Right ventricle myocardium inferior (tissue), 1 donor: Measurements from ENCODE around the gene COL4A1. TPM values are rescaled to one million over a fixed set of nuclear protein-coding genes. Genes with fewer than 3 reads are reported as not detected.
A peak's percentile ranks its signal among the peaks of the same experiment; 100 is the strongest.
"Not testable (repeated sequence)": the region's sequence is repeated elsewhere in the genome, so short reads cannot be mapped to it uniquely, and the experiment has no call there.

Source experiments
- ATAC-seq: fragments of 200-7000 bp; cut with Tn5 transposase; one replicate; pipeline ENCODE4 v1.9.1; 2020; ENCODE audit warnings: mild to moderate bottlenecking, moderate library complexity
- DNase-seq: peaks from one replicate; pipeline ENCODE4 v3.0.0; 2021; ENCODE audit errors: missing footprints
- intact Hi-C: fragments of 100-400 bp; cut with DNase I; formaldehyde crosslinking; loops from one replicate; pipeline ENCODE4 v1.11.0; 2022
- total RNA-seq: library from RNA; stranded (reverse); fragmentation: NEBNext Ultra II Directional; extraction: Animal tissue kit (Norgen Biotek cat#: 25700); gene quantifications from one replicate; pipeline ENCODE4 v1.2.1, GENCODE V29; 2021
- donor health status: DM: no; HTN: yes; CAD: no; lungs with severe emphysema.

The COL4A1 gene
- total RNA-seq, 1 donor from 2014 or later = 128 TPM

DNA sequence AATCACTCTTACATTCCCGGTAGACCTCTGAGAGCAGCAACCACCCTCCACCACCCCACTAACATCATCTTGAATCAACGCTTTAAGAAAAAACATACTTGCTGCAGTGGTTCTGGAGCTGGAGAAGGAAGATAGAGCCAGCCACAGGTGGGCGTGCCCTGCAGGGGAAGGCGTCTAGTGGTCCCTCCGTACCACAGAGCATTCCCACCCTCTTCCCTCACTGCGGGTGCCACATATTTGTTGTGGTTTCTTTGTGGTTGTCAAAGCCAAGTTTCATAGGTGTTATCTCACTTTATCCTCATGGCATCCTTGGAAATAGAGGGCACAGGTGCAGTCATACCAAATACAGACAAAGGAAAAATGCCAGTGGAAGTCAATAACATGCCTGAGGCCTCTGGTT lies 22.3 kb upstream of the COL4A1 start:
- no peak for DNase-seq
- ATAC-seq = no peak
- intact Hi-C loops = no loop called here

DNA sequence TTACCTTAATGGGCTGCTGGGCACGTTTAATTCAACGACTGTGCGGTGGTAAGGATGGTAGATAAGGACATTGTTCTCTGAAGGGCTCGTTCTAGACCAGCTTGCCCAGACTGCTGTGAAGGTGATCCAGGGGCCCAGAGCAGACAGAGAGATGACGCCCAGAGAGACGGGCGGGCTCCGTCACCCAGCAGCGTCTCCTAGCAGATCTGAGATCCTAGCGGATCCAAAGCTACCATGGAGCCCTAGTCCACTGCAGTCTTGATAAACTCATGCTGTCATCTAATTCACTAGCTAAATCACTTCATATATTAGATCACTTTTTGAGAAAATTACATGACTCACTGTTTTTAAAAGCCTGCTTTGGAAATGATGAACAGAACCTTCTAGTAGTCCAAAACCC lies 21.6 kb upstream of the COL4A1 start:
- intact Hi-C loops = no loop called here
- DNase-seq (no peak), ATAC-seq (no peak)

DNA sequence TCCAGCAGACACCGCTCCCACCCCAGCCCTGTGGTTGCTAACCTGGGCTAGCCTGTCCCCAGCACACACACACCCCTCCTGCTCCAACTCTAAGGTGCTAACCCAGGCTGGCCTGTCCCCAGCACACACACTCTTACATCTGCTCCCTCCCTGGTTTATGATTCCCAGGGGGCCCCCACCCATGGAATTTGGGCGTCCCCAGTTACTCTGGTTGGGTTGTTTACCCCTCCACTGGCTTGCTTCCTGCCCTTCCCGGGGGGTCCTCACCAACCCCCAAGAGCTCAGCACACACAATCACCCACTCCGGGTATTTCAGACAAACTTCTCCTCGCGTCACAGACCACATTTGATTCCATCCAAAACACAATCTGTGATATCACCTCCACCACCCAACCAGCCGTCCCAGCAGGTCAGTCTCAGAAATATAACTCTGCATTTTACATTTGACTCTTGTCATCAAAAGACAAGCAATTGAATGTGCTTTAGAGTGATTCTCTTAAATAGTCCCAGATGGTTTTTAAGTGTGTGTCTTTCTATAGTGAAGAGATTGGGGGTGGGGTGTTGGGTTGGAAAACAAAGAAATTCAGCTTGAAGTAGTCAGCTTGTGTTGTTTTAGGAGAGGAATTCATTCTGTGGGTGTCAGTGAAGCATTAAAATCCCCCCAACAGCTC lies 20.2 kb upstream of the COL4A1 start:
- intact Hi-C loops = no loop called here
- ATAC-seq (no peak), DNase-seq (no peak)

DNA sequence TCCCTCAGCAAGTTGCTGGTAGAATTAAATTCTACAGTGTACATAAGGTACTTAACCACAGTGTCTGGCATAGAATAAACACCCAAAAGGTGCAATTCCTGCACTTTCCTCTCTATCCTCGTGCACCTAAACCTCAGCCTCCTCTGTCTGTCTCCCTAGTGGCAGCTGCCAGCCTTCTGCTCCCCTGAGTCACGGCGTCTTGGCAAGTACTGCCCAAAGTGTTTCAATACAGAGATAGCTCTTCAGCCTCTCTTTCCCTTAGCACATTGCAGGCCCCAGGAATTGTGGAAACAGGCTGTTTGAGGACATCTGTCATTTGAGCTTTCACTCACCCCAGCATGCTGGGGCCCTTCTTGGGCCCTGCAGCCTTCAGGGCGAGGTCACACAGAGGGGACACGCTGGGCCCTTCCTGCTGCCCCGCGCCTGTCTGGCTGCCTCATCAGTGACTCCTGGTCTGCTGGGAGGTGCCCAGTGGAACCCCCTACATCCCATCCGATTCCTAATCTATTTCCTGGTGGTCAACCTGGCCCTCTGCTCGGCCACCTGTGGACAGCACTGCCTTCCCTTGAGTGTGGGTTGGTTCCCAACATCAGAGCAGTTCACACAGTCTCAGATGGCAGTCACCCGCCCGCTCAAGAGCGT lies 19.4 kb upstream of the COL4A1 start:
- ATAC-seq (peak; percentile 30), DNase-seq (no peak)
- intact Hi-C loops = no loop called here

DNA sequence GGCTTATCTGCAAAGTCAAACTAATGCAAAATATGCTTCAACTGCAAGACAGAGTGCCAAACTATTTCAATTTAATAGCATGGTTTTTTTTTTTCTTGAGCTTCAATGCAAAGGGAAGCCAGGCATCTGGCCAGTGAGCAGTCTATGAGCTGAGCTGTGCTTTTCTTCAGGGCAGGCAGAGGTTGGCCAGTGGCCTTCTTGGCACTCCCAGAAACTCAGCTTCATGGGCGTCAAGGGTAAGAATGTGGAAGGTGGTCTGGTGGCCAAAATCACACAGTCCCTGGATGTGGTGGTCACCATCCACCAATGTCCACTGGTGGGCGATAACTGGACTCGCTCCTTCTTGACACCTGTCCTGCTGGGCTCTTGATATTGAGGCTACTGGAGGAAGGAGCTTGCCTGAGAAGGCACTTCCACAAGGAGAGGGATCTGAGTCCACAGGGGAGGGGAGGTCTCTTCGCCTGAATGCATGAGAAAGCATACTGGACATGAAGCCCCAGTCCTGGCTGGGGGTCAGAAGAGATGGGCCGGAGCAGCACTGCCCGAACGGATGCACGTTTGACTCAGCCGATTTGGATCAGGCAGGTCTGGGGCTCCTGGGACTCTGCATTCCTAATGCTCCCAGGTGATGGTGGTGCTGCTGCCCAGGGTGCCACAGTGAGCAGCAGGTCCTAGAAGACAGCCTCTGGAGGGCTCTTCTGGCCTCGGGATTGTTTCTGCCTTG lies 17.2 kb upstream of the COL4A1 start:
- no peak for ATAC-seq
- DNase-seq = no peak
- intact Hi-C loops = no loop called here

DNA sequence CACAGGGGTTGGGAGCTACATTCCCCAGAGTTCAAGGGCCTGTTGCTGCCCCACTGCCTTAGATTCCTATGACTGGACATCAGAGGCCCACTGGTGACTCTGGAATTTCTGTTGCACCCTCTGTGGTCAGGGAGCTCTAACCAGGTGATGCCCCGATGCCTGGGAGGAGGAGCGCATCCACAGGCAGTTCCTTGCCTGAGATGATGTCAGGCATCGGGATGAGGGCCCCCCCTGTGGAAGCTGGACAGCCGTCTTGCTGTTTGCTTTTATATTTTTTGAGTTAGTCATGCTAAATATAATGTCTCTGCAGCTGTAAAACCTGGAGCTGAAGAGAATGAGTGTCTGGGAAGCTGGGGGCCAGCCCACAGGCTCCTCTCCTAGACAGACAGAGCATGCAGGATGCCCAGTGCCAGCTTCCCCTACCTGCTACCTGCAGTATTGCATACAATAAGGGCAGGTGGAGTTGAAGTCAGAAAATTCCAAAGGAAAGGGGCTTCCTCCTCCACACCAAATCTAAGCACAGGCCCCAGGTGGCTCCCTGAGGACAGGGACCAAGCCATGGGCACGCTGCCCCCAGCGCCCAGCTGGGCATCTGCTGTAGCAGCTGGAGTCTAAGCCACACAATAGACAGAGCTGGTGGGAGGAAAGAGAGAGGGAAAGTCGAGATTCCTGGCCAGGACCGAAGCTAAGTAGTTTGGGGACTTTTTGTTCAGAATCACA lies 16.4 kb upstream of the COL4A1 start:
- intact Hi-C loops = no loop called here
- DNase-seq (no peak), ATAC-seq (no peak)

DNA sequence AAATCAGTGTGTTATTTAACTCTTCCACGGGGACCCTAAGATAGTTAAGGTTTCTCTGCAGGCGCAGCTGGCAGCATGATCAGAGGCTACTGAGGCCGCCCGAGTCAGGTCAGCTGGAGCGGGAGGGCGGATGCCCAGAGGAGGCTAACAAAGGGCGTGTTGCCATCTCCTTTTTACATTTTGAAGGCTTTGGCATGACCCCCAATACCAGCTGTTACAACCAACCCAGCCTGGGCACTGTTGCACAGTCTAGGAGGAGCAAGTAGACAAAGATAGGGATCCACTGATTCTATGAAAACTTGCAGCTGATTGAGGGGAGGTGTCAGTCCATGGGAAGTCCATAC lies 15.8 kb upstream of the COL4A1 start:
- DNase-seq = no peak
- intact Hi-C loops = no loop called here
- ATAC-seq = no peak

DNA sequence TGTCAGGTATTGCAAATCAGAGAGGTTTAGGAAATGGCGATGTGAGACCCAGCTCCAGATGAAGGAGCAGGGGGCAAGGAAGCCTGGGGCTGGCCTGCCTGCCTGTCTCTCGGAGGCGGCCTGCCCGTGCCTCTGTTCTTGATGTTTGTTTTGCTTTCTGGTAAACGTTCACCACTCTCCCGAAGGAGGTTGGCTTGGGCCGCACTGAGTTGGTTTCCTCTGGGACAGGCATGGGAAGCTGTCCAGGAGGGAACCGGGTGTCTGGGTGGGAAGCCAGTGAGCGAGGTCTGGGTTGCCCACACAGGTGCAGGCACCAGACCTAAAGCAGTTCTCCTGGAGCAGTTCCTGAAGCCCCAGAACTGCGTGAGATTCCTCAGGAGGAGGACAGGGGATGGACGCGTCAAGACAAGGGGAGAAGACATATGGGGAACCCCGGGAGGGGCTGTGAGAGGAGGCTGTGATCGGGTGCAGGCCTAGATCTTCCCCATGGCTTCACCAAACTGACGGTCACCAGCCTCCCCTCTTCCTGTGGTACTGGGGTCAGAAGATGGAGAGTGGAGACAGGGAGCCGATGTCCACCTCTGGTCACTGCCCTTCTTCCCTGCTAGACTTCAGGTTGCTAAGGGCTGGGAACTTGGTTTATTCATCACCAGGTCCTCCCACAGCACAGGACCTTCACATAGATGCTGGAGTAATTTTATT lies 15.3 kb upstream of the COL4A1 start:
- intact Hi-C loops = no loop called here
- DNase-seq (no peak), ATAC-seq (no peak)

DNA sequence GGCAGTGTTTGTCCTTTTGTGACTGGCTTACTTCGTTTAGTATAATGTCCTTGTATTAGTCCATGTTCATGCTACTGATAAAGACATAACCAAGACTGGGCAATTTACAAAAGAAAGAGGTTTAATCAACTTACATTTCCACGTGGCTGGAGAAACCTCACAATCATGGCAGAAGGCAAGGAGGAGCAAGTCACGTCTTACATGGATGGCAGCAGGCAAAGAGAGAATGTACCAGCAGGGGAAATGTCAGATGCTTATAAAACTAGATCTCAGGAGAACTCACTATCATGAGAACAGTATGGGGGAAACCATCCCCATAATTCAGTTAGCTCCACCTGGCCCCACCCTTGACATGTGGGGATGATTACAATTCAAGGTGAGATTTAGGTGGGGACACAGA lies 14.6 kb upstream of the COL4A1 start:
- intact Hi-C loops, ATAC-seq, DNase-seq: not testable (repeated sequence)

DNA sequence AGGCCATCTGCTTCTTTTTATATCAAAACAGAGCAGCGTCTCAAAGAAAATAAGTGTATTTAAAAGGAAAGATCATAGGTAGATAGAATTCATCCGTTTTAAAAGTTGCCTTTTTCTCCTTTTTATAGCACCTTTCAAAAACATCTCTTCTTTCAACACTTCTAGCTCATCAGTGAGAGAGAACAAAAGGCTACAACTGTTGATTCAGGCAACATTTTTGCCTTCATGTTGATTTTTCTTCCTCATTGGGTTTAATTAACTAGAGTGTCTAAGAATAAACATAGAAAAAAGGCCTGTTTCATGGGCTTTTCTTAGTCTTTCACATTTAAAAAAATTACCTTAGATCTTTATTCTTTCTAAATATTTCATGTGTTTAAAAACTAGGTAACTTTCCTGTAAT lies 13.7 kb upstream of the COL4A1 start:
- intact Hi-C loops = no loop called here
- no peak for DNase-seq
- no peak for ATAC-seq

DNA sequence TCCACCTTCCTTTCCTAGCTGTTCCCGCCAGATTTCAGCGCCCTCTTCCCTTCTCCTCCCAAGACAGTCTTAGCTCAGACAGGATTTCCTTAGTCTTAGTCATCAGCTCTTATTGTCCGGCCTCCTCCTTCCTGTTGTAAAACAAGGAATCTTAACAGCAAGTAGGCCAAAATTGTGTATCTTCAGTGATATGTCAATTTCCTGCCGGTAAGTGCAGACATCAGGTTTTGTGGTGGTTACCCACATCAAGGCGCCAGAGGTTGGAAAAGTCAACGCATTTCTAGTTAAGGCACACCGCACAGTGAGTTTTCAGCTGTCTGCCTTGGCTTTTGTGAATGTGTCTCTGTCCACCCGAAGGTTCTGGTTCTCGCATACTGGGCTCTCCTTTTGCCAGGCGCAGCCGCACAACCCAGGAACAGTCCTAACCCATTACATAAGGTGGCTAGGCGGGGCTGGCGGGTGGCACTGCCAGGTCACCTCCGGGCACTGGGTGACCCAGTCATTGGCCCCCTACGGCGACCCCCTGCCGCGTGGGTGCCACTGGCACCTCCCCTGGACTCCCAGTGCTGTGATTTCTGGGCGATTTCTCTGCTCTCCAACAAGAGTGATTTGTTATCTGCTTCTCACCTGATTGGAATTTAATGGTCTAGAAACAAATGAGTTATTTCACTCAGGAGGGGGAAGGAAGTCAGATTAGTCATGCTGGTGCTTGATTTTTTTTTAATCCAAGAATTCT lies 13.0 kb upstream of the COL4A1 start:
- intact Hi-C loops = no loop called here
- DNase-seq (no peak), ATAC-seq (no peak)

DNA sequence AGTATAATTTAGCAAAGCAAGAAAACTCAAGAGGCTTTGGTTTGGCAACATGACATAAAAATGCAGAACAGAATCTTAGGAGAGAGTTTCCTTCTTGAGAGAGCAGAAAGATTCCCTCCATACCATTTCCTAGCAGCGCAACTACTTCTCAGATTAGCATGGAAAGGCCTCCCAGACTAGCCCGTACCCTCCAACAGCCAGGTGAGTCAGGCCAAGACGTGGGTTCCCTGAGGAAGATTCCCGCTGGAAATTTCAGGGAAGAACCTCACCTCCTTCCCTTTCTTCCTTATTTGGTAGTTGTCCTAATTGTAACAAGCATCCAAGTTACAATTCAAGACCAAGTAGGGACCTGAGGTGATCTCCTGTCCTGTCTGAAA lies 12.4 kb upstream of the COL4A1 start:
- intact Hi-C loops = no loop called here
- DNase-seq (no peak), ATAC-seq (no peak)

DNA sequence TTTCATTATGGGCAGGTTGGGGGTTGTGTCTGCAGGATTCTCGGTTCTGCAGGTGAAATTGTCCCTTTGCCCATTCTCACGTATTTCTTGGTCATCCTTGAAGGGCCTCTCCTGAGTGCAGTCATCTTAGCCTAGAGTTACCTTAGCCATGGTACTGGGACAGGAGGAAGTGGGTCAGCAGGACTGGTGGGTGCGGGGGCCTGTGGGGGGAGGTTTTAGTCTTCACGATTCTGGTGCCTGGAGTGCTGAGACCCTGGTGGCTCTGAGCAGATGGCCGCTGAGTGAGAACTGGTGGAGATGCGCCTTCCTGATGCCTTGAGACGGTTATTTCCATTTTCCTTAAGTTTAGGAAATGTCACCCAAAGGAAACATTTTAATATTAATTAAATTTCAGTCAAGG lies 12.0 kb upstream of the COL4A1 start:
- ATAC-seq (no peak), DNase-seq (no peak)
- intact Hi-C loops = no loop called here

DNA sequence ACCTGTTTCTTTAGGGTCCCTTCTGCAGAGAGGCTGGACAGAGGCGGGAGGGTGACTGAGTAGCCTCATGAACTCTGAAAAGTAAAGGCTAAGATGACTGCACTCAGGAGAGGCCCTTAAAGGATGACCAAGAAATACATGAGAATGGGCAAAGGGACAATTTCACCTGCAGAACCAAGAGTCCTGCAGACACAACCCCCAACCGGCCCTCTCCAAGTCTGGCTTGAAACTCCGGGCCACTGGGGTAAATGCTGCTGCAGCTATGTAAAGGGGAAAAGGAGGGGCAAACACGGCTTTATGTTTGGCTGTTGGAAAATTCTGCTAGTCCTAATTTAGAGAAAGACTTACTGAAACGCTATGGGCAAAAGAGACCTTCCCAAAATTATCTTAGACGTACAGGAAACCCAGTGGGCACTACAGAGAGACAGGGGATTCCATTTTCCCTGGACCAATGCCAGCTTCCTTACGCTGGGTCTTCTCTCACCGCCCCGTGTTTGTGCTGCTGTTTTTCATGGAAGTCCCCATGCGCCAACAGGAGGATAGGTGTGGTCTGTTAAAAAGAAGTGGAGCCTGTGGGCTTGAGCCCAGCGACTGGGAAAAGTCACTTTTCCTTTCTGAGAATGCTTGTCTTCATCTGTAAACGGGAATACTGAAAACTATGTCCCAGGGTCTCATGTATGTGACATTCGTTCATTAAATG lies 10.7 kb upstream of the COL4A1 start:
- DNase-seq = no peak
- ATAC-seq = no peak
- intact Hi-C loops = no loop called here

DNA sequence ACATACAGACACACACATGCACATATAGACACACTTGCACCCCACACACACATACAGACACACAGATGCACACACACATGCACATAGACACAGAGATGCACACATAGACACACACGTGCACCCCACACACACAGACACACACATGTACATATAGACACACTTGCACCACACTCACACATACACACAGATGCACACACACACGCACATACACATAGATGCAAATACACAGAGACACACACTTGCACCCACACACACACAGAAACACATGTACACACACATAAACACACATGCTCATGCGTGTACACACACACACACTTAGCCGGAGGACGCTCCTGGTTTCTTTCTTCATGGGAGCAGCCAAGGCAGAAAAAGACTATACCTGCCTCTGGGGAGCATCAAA lies 10.1 kb upstream of the COL4A1 start:
- no peak for ATAC-seq
- intact Hi-C loops = no loop called here
- no peak for DNase-seq

DNA sequence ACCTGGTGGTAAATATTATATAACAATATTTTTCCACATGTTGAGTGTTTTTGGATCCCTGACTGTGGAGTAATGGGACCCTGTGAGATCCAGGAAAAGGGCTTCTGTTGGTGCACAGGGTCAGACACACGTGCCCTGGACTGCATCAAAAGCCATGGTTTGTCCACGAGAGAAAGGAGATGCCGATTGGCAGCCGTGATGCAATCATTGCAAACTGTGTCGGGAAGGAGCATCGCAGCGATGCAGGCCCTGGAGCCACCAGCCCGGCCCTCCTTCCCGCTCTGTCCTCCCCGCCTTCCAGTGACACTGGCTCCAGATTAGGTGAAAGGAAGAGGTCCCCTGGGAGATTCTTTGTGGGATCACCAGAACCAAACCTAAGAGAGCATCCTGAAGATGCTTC lies 9.2 kb upstream of the COL4A1 start:
- ATAC-seq = no peak
- no peak for DNase-seq
- intact Hi-C loops = no loop called here

DNA sequence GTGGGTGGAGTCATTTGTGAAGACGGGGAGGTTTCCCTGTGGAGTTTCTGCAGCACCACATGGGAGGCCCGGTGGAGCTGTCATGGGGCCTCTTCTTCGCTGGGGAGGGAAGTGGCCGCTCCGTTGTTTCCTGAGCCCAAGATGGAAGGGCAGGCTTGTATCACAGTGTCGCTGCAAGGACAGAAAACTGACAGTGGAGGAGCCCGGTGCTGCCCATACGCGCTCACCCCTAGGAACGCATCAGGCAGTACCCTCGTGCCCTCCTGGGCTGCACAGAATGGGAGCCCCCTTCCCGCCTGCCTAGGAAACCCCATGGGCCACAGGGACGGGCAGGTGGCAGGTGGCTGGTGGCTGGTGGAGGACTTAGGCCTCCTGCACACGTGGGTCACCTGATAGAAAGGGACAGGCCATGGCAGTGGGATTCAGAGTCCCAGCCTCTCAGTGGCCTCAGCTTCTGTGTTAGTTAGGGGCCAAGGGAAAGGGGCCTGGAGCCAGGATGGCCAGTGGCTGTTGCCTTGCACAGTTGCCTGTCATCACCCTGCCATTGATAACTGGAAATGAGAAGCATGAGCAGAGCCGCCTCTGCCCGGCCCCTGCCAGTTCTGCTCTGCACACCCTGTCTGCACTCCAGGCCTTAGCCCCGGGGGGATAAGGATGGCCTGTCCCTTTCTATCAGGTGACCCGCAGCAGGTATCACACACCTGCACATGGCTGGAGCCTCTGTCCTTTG lies 7.7 kb upstream of the COL4A1 start:
- intact Hi-C loops = no loop called here
- DNase-seq (no peak), ATAC-seq (peak; percentile 84)
